Thyroid gland (tissue), 4 donors: ENCODE measurements around the gene PIGU. TPM values are rescaled to one million over a fixed set of nuclear protein-coding genes. Genes with fewer than 3 reads are reported as not detected.

Experiments
- DNase-seq, 2 donors: peaks; one replicate each; pipeline ENCODE4 v3.0.0-alpha.2; 2019
- H3K27ac ChIP-seq, 3 donors: fragments of 200-600 bp; sonication (generic); 1 replicate in 2 of 3; 2 replicates in 1 of 3; pipeline ENCODE4 v1.5.1; 2016 to 2019; ENCODE audit warnings: mild to moderate bottlenecking in 1 of 3, moderate library complexity in 1 of 3
- H3K27me3 ChIP-seq: fragments of 200-600 bp; sonication (generic); one replicate; pipeline ENCODE4 v1.5.1; 2019
- H3K36me3 ChIP-seq, 2 donors: fragments of 200-600 bp; sonication (generic); one replicate each; pipeline ENCODE4 v1.5.1; 2016 to 2019
- H3K4me1 ChIP-seq, 2 donors: fragments of 200-600 bp; sonication (generic); one replicate each; pipeline ENCODE4 v1.5.1; 2017 to 2019
- H3K4me3 ChIP-seq, 3 donors: fragments of 200-600 bp; sonication (generic); replicated peaks in 1 of 3; 1 replicate in 2 of 3; 2 replicates in 1 of 3; pipeline ENCODE4 v1.5.1; 2016; ENCODE audit warnings: mild to moderate bottlenecking in 1 of 3
- H3K9me3 ChIP-seq: fragments of 200-600 bp; sonication (generic); one replicate; pipeline ENCODE4 v1.5.1; 2017
- POLR2A ChIP-seq, 2 donors: fragments of 450-650 bp; IDR thresholded peaks; one replicate each; pipeline ENCODE4 v1.6.1; 2017; ENCODE audit warnings: antibody characterized with exemption in 2 of 2, mild to moderate bottlenecking in 2 of 2, moderate library complexity in 1 of 2
- WGBS, 2 donors: methylation state at CpG; one replicate each; pipeline ENCODE4 v1.1.5; 2017; 5-methylcytosine and 5-hydroxymethylcytosine counted together
- intact Hi-C: fragments of 100-400 bp; cut with DNase I; formaldehyde crosslinking; loops from one replicate; pipeline ENCODE4 v1.15.1; 2023
- total RNA-seq, 4 donors: library from RNA; depleted of rRNA; stranded (reverse); fragments of >200 nt; gene quantifications; one replicate each; pipeline ENCODE4 v1.2.3, GENCODE V29; 2016
- TF ChIP-seq, protein P1 (sequence below), 6 experiments: fragments of 200-600 bp in 3 of 6; fragments of 450-650 bp in 3 of 6; sonication (generic) in 3 of 6; IDR thresholded peaks; one replicate each; pipeline ENCODE4 v1.5.1; 2016 to 2019; ENCODE audit warnings: antibody characterized with exemption in 6 of 6, mild to moderate bottlenecking in 2 of 6, inconsistent platforms in 1 of 6, moderate library complexity in 1 of 6

Gene PIGU
- total RNA-seq, 4 donors from 2014 or later, result 12.1 to 25.8 (median 18.0) TPM

DNA sequence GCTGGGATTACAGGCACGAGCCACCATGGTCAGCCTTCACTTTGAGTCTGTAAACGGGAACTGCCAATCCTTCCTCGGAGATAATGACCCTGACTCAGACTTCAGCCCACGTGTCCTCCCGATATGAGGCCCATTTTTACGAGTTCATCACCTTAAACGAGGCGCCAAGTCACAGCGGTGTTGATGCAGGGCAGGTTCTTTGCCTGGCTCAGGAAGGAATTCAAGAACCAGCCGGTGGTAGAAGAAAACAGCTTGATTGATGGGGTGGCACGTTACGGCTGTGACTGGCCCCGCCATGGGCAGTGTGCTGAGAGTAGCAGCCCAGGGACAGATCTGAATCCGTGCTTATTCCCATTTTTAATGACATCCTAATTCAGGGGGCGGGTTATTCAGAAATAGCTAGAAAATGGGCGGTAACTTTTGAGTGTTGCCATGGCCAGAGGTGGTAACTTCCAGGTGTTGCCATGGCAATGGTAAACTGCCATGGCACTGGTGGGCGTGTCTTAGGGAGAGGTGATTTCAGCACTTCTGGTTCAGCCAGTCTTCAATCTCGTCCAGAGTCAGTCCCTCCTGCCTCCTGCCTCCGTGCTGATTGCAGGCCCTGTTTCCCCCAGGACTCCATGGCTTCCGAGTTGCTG, 127.5 kb downstream of the PIGU start:
- WGBS, 2 donors, result 56 to 57% methylated on average over 20 of the region's 20 CpGs
- Histone ChIP-seq H3K36me3 (no peaks in the 10 kb centered on the region), H3K9me3 (no peaks in the 10 kb centered on the region), H3K27me3 (no peaks in the 10 kb centered on the region), H3K4me1 (no peaks in the 10 kb centered on the region), H3K4me3 (no peak overlapping the region), H3K27ac (no peak overlapping the region)
- intact Hi-C loops, result no loop called here
- peak; percentile 30 to 32 for DNase-seq
- TF ChIP-seq POLR2A (IDR thresholded peaks at IDR 0.05), result no peak
- TF ChIP-seq, protein P1, sequence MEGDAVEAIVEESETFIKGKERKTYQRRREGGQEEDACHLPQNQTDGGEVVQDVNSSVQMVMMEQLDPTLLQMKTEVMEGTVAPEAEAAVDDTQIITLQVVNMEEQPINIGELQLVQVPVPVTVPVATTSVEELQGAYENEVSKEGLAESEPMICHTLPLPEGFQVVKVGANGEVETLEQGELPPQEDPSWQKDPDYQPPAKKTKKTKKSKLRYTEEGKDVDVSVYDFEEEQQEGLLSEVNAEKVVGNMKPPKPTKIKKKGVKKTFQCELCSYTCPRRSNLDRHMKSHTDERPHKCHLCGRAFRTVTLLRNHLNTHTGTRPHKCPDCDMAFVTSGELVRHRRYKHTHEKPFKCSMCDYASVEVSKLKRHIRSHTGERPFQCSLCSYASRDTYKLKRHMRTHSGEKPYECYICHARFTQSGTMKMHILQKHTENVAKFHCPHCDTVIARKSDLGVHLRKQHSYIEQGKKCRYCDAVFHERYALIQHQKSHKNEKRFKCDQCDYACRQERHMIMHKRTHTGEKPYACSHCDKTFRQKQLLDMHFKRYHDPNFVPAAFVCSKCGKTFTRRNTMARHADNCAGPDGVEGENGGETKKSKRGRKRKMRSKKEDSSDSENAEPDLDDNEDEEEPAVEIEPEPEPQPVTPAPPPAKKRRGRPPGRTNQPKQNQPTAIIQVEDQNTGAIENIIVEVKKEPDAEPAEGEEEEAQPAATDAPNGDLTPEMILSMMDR (IDR thresholded peaks at IDR 0.05), result no peak

DNA sequence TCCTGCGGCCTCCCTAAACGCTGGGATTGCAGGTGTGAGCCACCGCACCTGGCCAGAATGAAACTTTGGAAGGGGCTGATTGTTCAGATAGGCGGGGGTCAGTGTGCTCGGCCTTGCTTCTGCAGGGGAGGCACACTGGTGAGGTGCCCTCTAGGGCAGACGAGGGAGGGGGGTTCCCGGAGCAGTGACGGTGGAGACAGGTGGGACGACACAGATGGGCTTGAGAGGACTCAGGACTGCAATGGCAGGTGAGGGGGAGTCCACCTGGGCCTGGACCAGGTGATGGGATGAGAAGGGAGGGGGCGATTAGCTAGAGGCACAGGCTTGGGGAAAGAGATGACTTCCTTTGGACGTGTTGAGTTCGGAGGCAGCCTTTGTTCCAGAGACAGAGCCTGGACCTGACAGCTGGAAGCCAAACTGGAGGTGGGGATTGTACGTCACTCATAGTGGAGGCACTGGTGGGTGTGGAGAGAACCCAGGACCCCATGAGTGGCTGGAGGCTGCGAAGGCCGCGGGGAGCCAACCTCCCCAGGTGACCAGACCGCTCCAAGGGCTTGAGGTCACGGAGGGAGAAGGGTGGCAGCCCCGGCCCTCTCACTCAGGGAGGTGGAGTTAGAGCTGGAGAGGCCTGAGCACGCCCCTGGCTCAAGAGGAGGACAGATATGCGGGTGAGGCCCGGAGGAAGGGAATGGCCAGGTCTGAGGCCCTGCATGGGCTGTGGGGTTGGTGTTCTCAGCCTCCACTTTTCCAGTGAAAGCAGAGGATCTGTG, 128.9 kb downstream of the PIGU start:
- TF ChIP-seq, protein P1 (IDR thresholded peaks at IDR 0.05), result no peak
- no peak for TF ChIP-seq POLR2A (IDR thresholded peaks at IDR 0.05)
- DNase-seq, result no peak
- Histone ChIP-seq H3K4me3 (no peak overlapping the region), H3K36me3 (no peaks in the 10 kb centered on the region), H3K27me3 (no peaks in the 10 kb centered on the region), H3K27ac (no peak overlapping the region), H3K9me3 (no peaks in the 10 kb centered on the region), H3K4me1 (no peaks in the 10 kb centered on the region)
- WGBS, 2 donors, result 93% methylated on average over 22 of the region's 22 CpGs
- intact Hi-C loops, result no loop called here

DNA sequence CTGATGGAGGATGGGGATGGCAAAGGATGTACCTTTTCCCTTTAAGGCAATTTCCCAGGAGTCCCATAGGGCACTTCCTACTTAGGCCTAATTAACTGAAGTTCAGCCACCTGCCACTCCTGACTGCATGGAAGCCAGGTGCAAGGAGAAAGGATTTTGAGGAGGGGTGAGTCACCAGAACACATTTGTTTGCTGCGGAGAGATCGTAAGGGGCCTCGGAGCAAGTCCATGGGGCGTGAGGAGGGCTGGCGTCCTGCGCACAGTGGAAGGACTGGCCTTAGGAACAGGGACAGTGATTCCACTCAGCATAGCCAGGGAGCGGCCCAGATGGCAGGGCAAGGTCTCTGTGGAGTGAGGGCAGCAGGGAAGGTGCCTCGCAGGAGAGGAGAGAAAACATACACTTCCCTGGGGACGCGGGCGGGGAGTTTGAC, 130.1 kb downstream of the PIGU start:
- H3K4me3 ChIP-seq, result no peak overlapping the region
- 85 to 88% methylated on average over 11 of the region's 11 CpGs for WGBS, 2 donors
- no peak for TF ChIP-seq POLR2A (IDR thresholded peaks at IDR 0.05)
- TF ChIP-seq, protein P1 (IDR thresholded peaks at IDR 0.05), result no peak
- no peaks in the 10 kb centered on the region for H3K27me3 ChIP-seq
- no peak for DNase-seq
- intact Hi-C loops, result no loop called here
- H3K36me3 ChIP-seq, result peaks cover 4 to 6% of the 10 kb centered on the region in 2 donors
- H3K27ac ChIP-seq, result no peak overlapping the region
- no peaks in the 10 kb centered on the region for H3K4me1 ChIP-seq
- no peaks in the 10 kb centered on the region for H3K9me3 ChIP-seq

DNA sequence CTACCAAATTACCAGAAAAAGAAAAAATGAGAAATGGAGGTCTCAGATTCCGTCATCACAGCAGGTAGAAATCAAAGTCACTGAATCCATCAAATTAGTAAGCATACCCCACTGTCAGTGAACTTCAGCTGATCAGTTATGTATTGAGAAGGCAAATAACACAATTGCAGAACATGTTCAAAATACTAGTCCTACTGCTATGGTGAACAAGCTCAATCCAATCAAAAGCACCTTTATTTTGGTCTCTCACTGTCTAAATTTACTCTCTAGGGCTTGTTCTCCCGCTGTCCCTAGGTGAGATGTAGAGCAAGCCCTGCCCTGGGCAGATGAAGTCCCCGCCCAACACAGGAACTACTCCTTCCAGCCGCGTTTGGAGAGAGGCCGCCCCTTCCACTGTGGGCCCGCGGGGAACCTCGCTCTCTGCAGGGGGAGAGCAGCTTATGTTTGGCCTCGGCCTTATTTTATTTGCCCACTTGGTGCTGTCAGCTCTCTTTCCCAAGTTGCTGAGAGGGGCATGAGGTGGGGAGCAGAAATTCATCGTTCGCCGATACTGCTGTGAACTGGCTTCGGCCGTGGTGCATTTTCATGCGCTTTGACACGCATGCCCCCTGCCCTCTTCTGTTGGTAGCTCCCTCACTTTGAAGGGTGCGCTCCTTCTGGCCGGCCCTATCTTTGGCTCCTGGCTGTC, 132.6 kb downstream of the PIGU start:
- Histone ChIP-seq H3K9me3 (no peaks in the 10 kb centered on the region), H3K27me3 (no peaks in the 10 kb centered on the region), H3K4me1 (no peaks in the 10 kb centered on the region), H3K36me3 (peaks cover 21 to 30% of the 10 kb centered on the region in 2 donors), H3K27ac (no peak overlapping the region), H3K4me3 (no peak overlapping the region)
- peak; percentile 45 to 47 for DNase-seq
- intact Hi-C loops, result no loop called here
- 18 to 20% methylated on average over 12 to 19 of the region's 19 CpGs for WGBS, 2 donors
- TF ChIP-seq, protein P1 (IDR thresholded peaks at IDR 0.05), result no peak
- TF ChIP-seq POLR2A (IDR thresholded peaks at IDR 0.05), result no peak
